ENCODE results near the gene MAGOH. TPM values are rescaled to one million over a fixed set of nuclear protein-coding genes. Genes with fewer than 3 reads are reported as not detected.

Gene MAGOH
- total and polyA plus RNA-seq, 9 of the 15 experiments (the other 6 are each of a cell fraction or from before 2014, with no cell fraction given), result 102 to 342 (median 135) TPM

GRCh38 chr1:53260631-53261247, 22.4 kb upstream of the MAGOH start (continued):
- TF ChIP-seq MGA (IDR thresholded peaks at IDR 0.05) (no peak), ZNF280A (IDR thresholded peaks at IDR 0.05; ENCODE audit: low read depth, partially characterized antibody) (no peak), ZNF384 (IDR thresholded peaks at IDR 0.05; ENCODE audit: low read depth, low read length) (no peak), GABPB1 (CRISPR knock-in tag; IDR thresholded peaks at IDR 0.05) (no peak), HNRNPL (IDR thresholded peaks at IDR 0.05; ENCODE audit: low read depth, low read length) (no peak), XRCC3 (IDR thresholded peaks at IDR 0.05) (no peak), MYNN (IDR thresholded peaks at IDR 0.05) (no peak), MYNN (CRISPR knock-in tag; IDR thresholded peaks at IDR 0.05) (no peak), ZNF551 (CRISPR knock-in tag; IDR thresholded peaks at IDR 0.05) (no peak)
- TF ChIP-seq, protein P1, sequence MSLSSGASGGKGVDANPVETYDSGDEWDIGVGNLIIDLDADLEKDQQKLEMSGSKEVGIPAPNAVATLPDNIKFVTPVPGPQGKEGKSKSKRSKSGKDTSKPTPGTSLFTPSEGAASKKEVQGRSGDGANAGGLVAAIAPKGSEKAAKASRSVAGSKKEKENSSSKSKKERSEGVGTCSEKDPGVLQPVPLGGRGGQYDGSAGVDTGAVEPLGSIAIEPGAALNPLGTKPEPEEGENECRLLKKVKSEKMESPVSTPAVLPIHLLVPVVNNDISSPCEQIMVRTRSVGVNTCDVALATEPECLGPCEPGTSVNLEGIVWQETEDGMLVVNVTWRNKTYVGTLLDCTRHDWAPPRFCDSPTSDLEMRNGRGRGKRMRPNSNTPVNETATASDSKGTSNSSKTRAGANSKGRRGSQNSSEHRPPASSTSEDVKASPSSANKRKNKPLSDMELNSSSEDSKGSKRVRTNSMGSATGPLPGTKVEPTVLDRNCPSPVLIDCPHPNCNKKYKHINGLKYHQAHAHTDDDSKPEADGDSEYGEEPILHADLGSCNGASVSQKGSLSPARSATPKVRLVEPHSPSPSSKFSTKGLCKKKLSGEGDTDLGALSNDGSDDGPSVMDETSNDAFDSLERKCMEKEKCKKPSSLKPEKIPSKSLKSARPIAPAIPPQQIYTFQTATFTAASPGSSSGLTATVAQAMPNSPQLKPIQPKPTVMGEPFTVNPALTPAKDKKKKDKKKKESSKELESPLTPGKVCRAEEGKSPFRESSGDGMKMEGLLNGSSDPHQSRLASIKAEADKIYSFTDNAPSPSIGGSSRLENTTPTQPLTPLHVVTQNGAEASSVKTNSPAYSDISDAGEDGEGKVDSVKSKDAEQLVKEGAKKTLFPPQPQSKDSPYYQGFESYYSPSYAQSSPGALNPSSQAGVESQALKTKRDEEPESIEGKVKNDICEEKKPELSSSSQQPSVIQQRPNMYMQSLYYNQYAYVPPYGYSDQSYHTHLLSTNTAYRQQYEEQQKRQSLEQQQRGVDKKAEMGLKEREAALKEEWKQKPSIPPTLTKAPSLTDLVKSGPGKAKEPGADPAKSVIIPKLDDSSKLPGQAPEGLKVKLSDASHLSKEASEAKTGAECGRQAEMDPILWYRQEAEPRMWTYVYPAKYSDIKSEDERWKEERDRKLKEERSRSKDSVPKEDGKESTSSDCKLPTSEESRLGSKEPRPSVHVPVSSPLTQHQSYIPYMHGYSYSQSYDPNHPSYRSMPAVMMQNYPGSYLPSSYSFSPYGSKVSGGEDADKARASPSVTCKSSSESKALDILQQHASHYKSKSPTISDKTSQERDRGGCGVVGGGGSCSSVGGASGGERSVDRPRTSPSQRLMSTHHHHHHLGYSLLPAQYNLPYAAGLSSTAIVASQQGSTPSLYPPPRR (CRISPR knock-in tag; IDR thresholded peaks at IDR 0.05; ENCODE audit: borderline replicate concordance), result no peak

Data from K562 (cell line).